HepG2 (cell line): ENCODE data around the gene HDDC3. TPM values are rescaled to one million over a fixed set of nuclear protein-coding genes. Genes with fewer than 3 reads are reported as not detected.

ENCODE experiments used
- ARNT2 ChIP-seq: sonication (generic); formaldehyde crosslinking; IDR thresholded peaks from 2 replicates; pipeline ENCODE4 v1.8.0; 2022; ENCODE audit warnings: mild to moderate bottlenecking, low read depth, missing genetic modification reagents, moderate library complexity
- E2F1 ChIP-seq: sonication (generic); formaldehyde crosslinking; IDR thresholded peaks from 2 replicates; pipeline ENCODE4 v1.5.0; 2020; ENCODE audit warnings: missing genetic modification reagents
- EED ChIP-seq: sonication (generic); formaldehyde crosslinking; IDR thresholded peaks from 2 replicates; pipeline ENCODE4 v1.5.0; 2020; ENCODE audit warnings: mild to moderate bottlenecking, missing genetic modification reagents
- FOSL1 ChIP-seq: sonication (generic); formaldehyde crosslinking; IDR thresholded peaks from 2 replicates; pipeline ENCODE4 v1.9.0; 2021; ENCODE audit warnings: missing genetic modification reagents, borderline replicate concordance
- MBD4 ChIP-seq: IDR thresholded peaks from 2 replicates; pipeline ENCODE4 v1.6.1; 2012; ENCODE audit warnings: low read length, inconsistent platforms, borderline replicate concordance
- NR2F6 ChIP-seq, 2 experiments: IDR thresholded peaks; 2 replicates each; pipeline ENCODE4 v1.6.1; 2016; ENCODE audit warnings: antibody characterized with exemption in 1 of 2, mild to moderate bottlenecking in 1 of 2
- NRL ChIP-seq: sonication (generic); formaldehyde crosslinking; IDR thresholded peaks from 2 replicates; pipeline ENCODE4 v1.5.0; 2020; ENCODE audit warnings: missing genetic modification reagents, mild to moderate bottlenecking, moderate library complexity, borderline replicate concordance
- PAWR ChIP-seq: sonication (generic); formaldehyde crosslinking; IDR thresholded peaks from 2 replicates; pipeline ENCODE4 v1.4.0; 2020; ENCODE audit warnings: missing genetic modification reagents, mild to moderate bottlenecking, borderline replicate concordance
- REST ChIP-seq, 2 experiments: IDR thresholded peaks; 2 replicates each; pipeline ENCODE4 v1.6.1; 2011 to 2012; ENCODE audit warnings: low read length in 2 of 2, borderline replicate concordance in 1 of 2, low read depth in 1 of 2, mild to moderate bottlenecking in 1 of 2, moderate library complexity in 1 of 2
- SRSF1 ChIP-seq: fragments of 200-400 bp; formaldehyde crosslinking; optimal IDR thresholded peaks from 2 replicates; pipeline ENCODE3; 2017; ENCODE audit warnings: mild to moderate bottlenecking, low read depth, low read length, moderate library complexity
- TP53 ChIP-seq: sonication (generic); formaldehyde crosslinking; conservative IDR thresholded peaks from 2 replicates; pipeline ENCODE4 v1.4.0; 2020; ENCODE audit warnings: missing genetic modification reagents
- ZBTB37 ChIP-seq: sonication (generic); formaldehyde crosslinking; IDR thresholded peaks from 2 replicates; pipeline ENCODE4 v1.4.0; 2020; ENCODE audit warnings: mild to moderate bottlenecking, missing genetic modification reagents
- ZBTB4 ChIP-seq: sonication (generic); formaldehyde crosslinking; IDR thresholded peaks from 2 replicates; pipeline ENCODE4 v1.4.0; 2020; ENCODE audit warnings: missing genetic modification reagents, mild to moderate bottlenecking, borderline replicate concordance
- ZC3H13 ChIP-seq: sonication (generic); formaldehyde crosslinking; IDR thresholded peaks from 2 replicates; pipeline ENCODE4 v1.8.1; 2023; ENCODE audit warnings: mild to moderate bottlenecking, missing genetic modification reagents, moderate library complexity
- ZFY ChIP-seq: sonication (generic); formaldehyde crosslinking; IDR thresholded peaks from 2 replicates; pipeline ENCODE4 v1.4.0; 2020; ENCODE audit warnings: missing genetic modification reagents
- ZNF138 ChIP-seq: sonication (generic); formaldehyde crosslinking; IDR thresholded peaks from 2 replicates; pipeline ENCODE4 v1.5.0; 2020; ENCODE audit warnings: mild to moderate bottlenecking, low read depth, missing genetic modification reagents
- ZNF652 ChIP-seq: IDR thresholded peaks from 2 replicates; pipeline ENCODE4 v1.6.1; 2016; ENCODE audit warnings: low read depth, borderline replicate concordance
- ZNF891 ChIP-seq: sonication (generic); formaldehyde crosslinking; IDR thresholded peaks from 2 replicates; pipeline ENCODE4 v1.5.0; 2020; ENCODE audit warnings: mild to moderate bottlenecking, missing genetic modification reagents
- polyA plus RNA-seq, 8 experiments: library from polyadenylated mRNA; depleted of rRNA in 3 of 8; stranded (reverse) in 7 of 8; unstranded in 1 of 8; fragments of >200 nt; fragmentation: Illumina TruSeq in 4 of 8; extraction: Trizol in 4 of 8; gene quantifications; 2 replicates each; pipeline versions ENCODE4 v1.2.1 to v1.2.3, GENCODE V29; 2011 to 2016; ENCODE audit warnings: low read depth in 4 of 8, missing spikeins in 1 of 8, mixed read lengths in 1 of 8; ENCODE audit not compliant: insufficient read depth in 1 of 8
- total RNA-seq, 5 experiments: library from RNA; depleted of rRNA; stranded (reverse); fragments of >200 nt; fragmentation: Illumina TruSeq; extraction: Trizol; gene quantifications; 2 replicates each; pipeline ENCODE4 v1.2.3, GENCODE V29; 2016; ENCODE audit warnings: low read depth in 1 of 5

Gene HDDC3
- total and polyA plus RNA-seq, 2 of the 13 experiments (the other 11 are each of a cell fraction or from before 2014, with no cell fraction given): 18.7 to 28.3 TPM

- TF ChIP-seq ZBTB4 (CRISPR knock-in tag) (no peak), ZNF652 (CRISPR knock-in tag) (no peak), SRSF1 (no peak), E2F1 (CRISPR knock-in tag) (no peak), TP53 (CRISPR knock-in tag) (0 out of 2 replicates have a peak, but pooled peaks have one; percentile 25), EED (CRISPR knock-in tag) (no peak), MBD4 (no peak), FOSL1 (CRISPR knock-in tag) (no peak), PAWR (peak; percentile 26; the same call in 1 of the 2 replicates), ARNT2 (CRISPR knock-in tag) (no peak), ZNF891 (CRISPR knock-in tag) (peak; percentile 60), ZBTB37 (no peak), REST (IDR thresholded peaks at IDR 0.05; ENCODE audit: borderline replicate concordance in 1 of 2, low read depth in 1 of 2, low read length in 2 of 2) (no peak), ZFY (CRISPR knock-in tag) (peak; percentile 81), ZC3H13 (no peak), NR2F6 (IDR thresholded peaks at IDR 0.05) (no peak), NR2F6 (CRISPR knock-in tag; IDR thresholded peaks at IDR 0.05) (no peak), ZNF138 (CRISPR knock-in tag) (peak; percentile 16; the same call in 1 of the 2 replicates), NRL (CRISPR knock-in tag) (0 out of 2 replicates have a peak, but pooled peaks have one; percentile 47)
Observed at GRCh38 chr15:90934949-90935751, 2.8 kb upstream of the HDDC3 start, which contains the start of gene UNC45A (continued).
